HuH-7.5 (cell line): ENCODE data around the gene RXRB.
A peak's percentile ranks its signal among the peaks of the same experiment; 100 is the strongest.

Experiments used
- DNase-seq: peaks from one replicate; pipeline ENCODE4 v3.0.0; 2011; ENCODE audit warnings: low spot score

RXRB gene

GRCh38 chr6:33211666-33212422, 11.4 kb upstream of the RXRB start:
- DNase-seq, result peak; percentile 7

- DNase-seq, result no peak
Observed at GRCh38 chr6:33211136-33211535, 10.7 kb upstream of the RXRB start.

GRCh38 chr6:33209856-33210255, 9.4 kb upstream of the RXRB start:
- DNase-seq, result peak; percentile 2

GRCh38 chr6:33208091-33208967, 7.9 kb upstream of the RXRB start, which contains the start of gene RING1:
Gene RING1 (plus strand): TSS chr6:33208500. CDS start chr6:33208823, 323 bp downstream.
- DNase-seq, result peak; percentile 86

- peak; percentile 52 for DNase-seq
Observed at GRCh38 chr6:33207552-33208090, 7.2 kb upstream of the RXRB start.

- peak; percentile 3 for DNase-seq
Observed at GRCh38 chr6:33206864-33207551, 6.5 kb upstream of the RXRB start.

GRCh38 chr6:33206027-33206863, 5.8 kb upstream of the RXRB start:
- DNase-seq, result peak; percentile 5

- DNase-seq, result no peak
Observed at GRCh38 chr6:33205191-33206026, 4.9 kb upstream of the RXRB start.

GRCh38 chr6:33204415-33205190, 4.1 kb upstream of the RXRB start, which contains the start of gene HSD17B8:
Gene HSD17B8 (plus strand): TSS chr6:33204655. CDS start chr6:33204669, 14 bp downstream.
- DNase-seq, result peak; percentile 93

GRCh38 chr6:33204165-33204414, 3.6 kb upstream of the RXRB start:
- DNase-seq, result no peak

GRCh38 chr6:33203443-33204164, 3.1 kb upstream of the RXRB start:
- no peak for DNase-seq

GRCh38 chr6:33202799-33203198, 2.3 kb upstream of the RXRB start:
- DNase-seq, result no peak

- DNase-seq, result no peak
Observed at GRCh38 chr6:33201935-33202334, 1.5 kb upstream of the RXRB start.

- no peak for DNase-seq
Observed at GRCh38 chr6:33201147-33201545, 681 bp upstream of the RXRB start.

- peak; percentile 78 for DNase-seq
Observed at GRCh38 chr6:33199687-33200218, 712 bp downstream of the RXRB start.

- DNase-seq, result no peak
Observed at GRCh38 chr6:33198853-33199436, 1.5 kb downstream of the RXRB start.

- DNase-seq, result no peak
Observed at GRCh38 chr6:33198159-33198852, 2.2 kb downstream of the RXRB start.
